Motor neuron (in vitro differentiated cells): ENCODE results near the gene SMC6. TPM values are rescaled to one million over a fixed set of nuclear protein-coding genes. Genes with fewer than 3 reads are reported as not detected.
A peak's percentile ranks its signal among the peaks of the same experiment; 100 is the strongest.

ENCODE experiments used
- ATAC-seq, 8 experiments: fragments of 200-7000 bp; cut with Tn5 transposase; replicated peaks in 6 of 8; 2 replicates each; pipeline ENCODE4 v1.8.0; 2021; ENCODE audit warnings: mild to moderate bottlenecking in 8 of 8, moderate library complexity in 8 of 8
- H3K27ac ChIP-seq, 2 donors: fragments of 250-450 bp; sonication (Bioruptor Pico); 2 replicates each; pipeline ENCODE4 v1.9.0; 2021; ENCODE audit warnings: antibody characterized with exemption in 2 of 2, mild to moderate bottlenecking in 2 of 2, moderate library complexity in 1 of 2
- H3K4me1 ChIP-seq, 2 donors: fragments of 250-450 bp; sonication (Bioruptor Pico); replicated peaks in 1 of 2; 2 replicates each; pipeline ENCODE4 v1.6.1; 2021; ENCODE audit warnings: antibody characterized with exemption in 2 of 2, mild to moderate bottlenecking in 2 of 2, moderate library complexity in 1 of 2
- H3K4me3 ChIP-seq, 5 donors: fragments of 250-450 bp; sonication (Bioruptor Pico); 2 replicates each; pipeline ENCODE4 v1.9.0; 2021; ENCODE audit warnings: antibody characterized with exemption in 5 of 5, mild to moderate bottlenecking in 5 of 5, moderate library complexity in 4 of 5
- WGBS, 10 experiments: fragments of 450-650 bp; shearing (Covaris generic); methylation state at CpG; one replicate each; pipeline ENCODE4 v1.0.0; 2022; 5-methylcytosine and 5-hydroxymethylcytosine counted together
- in situ Hi-C, 9 experiments: fragments of 400-800 bp; cut with MboI; loops; one replicate each; pipeline ENCODE4 v1.15.0; 2021; ENCODE audit warnings: low sequenced_read_pairs in 9 of 9, low pct_unique_long_range_greater_than_20kb in 2 of 9; ENCODE audit not compliant: unreplicated experiment in 9 of 9
- total RNA-seq, 8 experiments: library from RNA; unstranded; fragments of 300-600 nt; gene quantifications; 2 replicates each; pipeline versions ENCODE4 v1.2.3 to v1.2.4, GENCODE V29; 2022

Gene SMC6
- total RNA-seq, 8 experiments from 2014 or later = 12.6 to 27.4 (median 21.2) TPM

- Histone ChIP-seq H3K27ac (no peak overlapping the region), H3K4me1 (no peaks in the 10 kb centered on the region), H3K4me3 (no peak overlapping the region)
- WGBS, 10 experiments = 92 to 100% (median 98%) methylated on average over 1 to 4 of the region's 4 CpGs; no CpG with 5 or more reads in 2 of the 10 experiments
- no peak for ATAC-seq
- in situ Hi-C loops = loop anchor here in 2 of 9 experiments (25.0 kb wide), 1 partner anchor 895 kb away; no protein-coding TSS in a partner anchor
Observed at GRCh38 chr2:17657759-17658158, 95.9 kb downstream of the SMC6 start.

GRCh38 chr2:17652681-17653394 is 100.8 kb downstream of the SMC6 start:
- 0 to 100% (median 84%) methylated on average over 1 to 6 of the region's 9 CpGs; no CpG with 5 or more reads in 2 of the 10 experiments for WGBS, 10 experiments
- in situ Hi-C loops = loop anchor here in 2 of 9 experiments (25.0 kb wide), 1 partner anchor 891 kb away; no protein-coding TSS in a partner anchor
- no peak overlapping the region for H3K27ac ChIP-seq

GRCh38 chr2:17649026-17649425 is 104.6 kb downstream of the SMC6 start:
- in situ Hi-C loops = no loop called here
- WGBS, 10 experiments = 83 to 100% (median 100%) methylated on average over 1 to 5 of the region's 11 CpGs; no CpG with 5 or more reads in 5 of the 10 experiments
- no peak overlapping the region for H3K27ac ChIP-seq
- H3K4me1 ChIP-seq = peaks cover 7 to 12% of the 10 kb centered on the region in 2 donors
- no peak overlapping the region for H3K4me3 ChIP-seq
- no peak for ATAC-seq

More at GRCh38 chr2:17652681-17653394, 100.8 kb downstream of the SMC6 start:
- Histone ChIP-seq H3K4me1 (no peaks in the 10 kb centered on the region), H3K4me3 (no peak overlapping the region)
- peak in 1 of 8 experiments; percentile 52 for ATAC-seq

GRCh38 chr2:17648581-17648980 is 105.0 kb downstream of the SMC6 start:
- H3K27ac ChIP-seq = no peak overlapping the region
- H3K4me1 ChIP-seq = peaks cover 7 to 12% of the 10 kb centered on the region in 2 donors
- in situ Hi-C loops = no loop called here
- WGBS, 10 experiments = 80% methylated on average over 1 of the region's 1 CpG; no CpG with 5 or more reads in 9 of the 10 experiments
- ATAC-seq = no peak
- H3K4me3 ChIP-seq = no peak overlapping the region

GRCh38 chr2:17646838-17647701 is 106.5 kb downstream of the SMC6 start:
- Histone ChIP-seq H3K4me3 (no peak overlapping the region), H3K4me1 (peaks cover 7 to 12% of the 10 kb centered on the region in 2 donors), H3K27ac (no peak overlapping the region)
- no peak for ATAC-seq
- in situ Hi-C loops = no loop called here
- WGBS, 10 experiments = 40 to 100% (median 92%) methylated on average over 2 to 5 of the region's 5 CpGs; no CpG with 5 or more reads in 2 of the 10 experiments

- no peak overlapping the region for H3K4me3 ChIP-seq
- ATAC-seq = peak; percentile 41 to 81 (median 74)
- H3K27ac ChIP-seq = no peak overlapping the region
- in situ Hi-C loops = no loop called here
- 0% methylated on average over 2 to 3 of the region's 3 CpGs; no CpG with 5 or more reads in 2 of the 10 experiments for WGBS, 10 experiments
- H3K4me1 ChIP-seq = peaks cover 7 to 12% of the 10 kb centered on the region in 2 donors
Observed at GRCh38 chr2:17646081-17646554, 107.5 kb downstream of the SMC6 start.

- Histone ChIP-seq H3K27ac (no peak overlapping the region), H3K4me1 (peaks cover 7 to 12% of the 10 kb centered on the region in 2 donors), H3K4me3 (no peak overlapping the region)
- WGBS, 10 experiments = 83 to 100% (median 100%) methylated on average over 1 to 3 of the region's 4 CpGs; no CpG with 5 or more reads in 5 of the 10 experiments
- in situ Hi-C loops = no loop called here
- ATAC-seq = peak; percentile 17 to 60 (median 50)
Observed at GRCh38 chr2:17644997-17645720, 108.5 kb downstream of the SMC6 start.

GRCh38 chr2:17643031-17643615 is 110.5 kb downstream of the SMC6 start:
- H3K4me1 ChIP-seq = peaks cover 7 to 12% of the 10 kb centered on the region in 2 donors
- WGBS, 10 experiments = 0 to 94% (median 27%) methylated on average over 2 to 5 of the region's 6 CpGs; no CpG with 5 or more reads in 4 of the 10 experiments
- no peak overlapping the region for H3K4me3 ChIP-seq
- no peak overlapping the region for H3K27ac ChIP-seq
- ATAC-seq = peak; percentile 75 to 90 (median 82)
- in situ Hi-C loops = no loop called here

- Histone ChIP-seq H3K4me1 (peaks cover 12 to 17% of the 10 kb centered on the region in 2 donors), H3K4me3 (no peak overlapping the region), H3K27ac (no peak overlapping the region)
- 49 to 100% (median 100%) methylated on average over 1 to 2 of the region's 2 CpGs; no CpG with 5 or more reads in 1 of the 10 experiments for WGBS, 10 experiments
- no peak for ATAC-seq
- in situ Hi-C loops = no loop called here
Observed at GRCh38 chr2:17640406-17640805, 113.2 kb downstream of the SMC6 start.

- WGBS, 10 experiments = 90 to 100% (median 100%) methylated on average over 1 to 5 of the region's 7 CpGs; no CpG with 5 or more reads in 1 of the 10 experiments
- no peak overlapping the region for H3K4me3 ChIP-seq
- no peak overlapping the region for H3K27ac ChIP-seq
- ATAC-seq = no peak
- peaks cover 10 to 12% of the 10 kb centered on the region in 2 donors for H3K4me1 ChIP-seq
- in situ Hi-C loops = no loop called here
Observed at GRCh38 chr2:17638196-17638743, 115.3 kb downstream of the SMC6 start.

- WGBS, 10 experiments = 40 to 89% (median 60%) methylated on average over 1 to 4 of the region's 8 CpGs; no CpG with 5 or more reads in 5 of the 10 experiments
- peak; percentile 68 to 97 (median 88) for ATAC-seq
- H3K27ac ChIP-seq = peak overlapping the region; percentile 24 to 72
- peaks cover 10 to 12% of the 10 kb centered on the region in 2 donors for H3K4me1 ChIP-seq
- H3K4me3 ChIP-seq = no peak overlapping the region
- in situ Hi-C loops = no loop called here
Observed at GRCh38 chr2:17637131-17637906, 116.3 kb downstream of the SMC6 start.
